OCI-LY3 (cell line): ENCODE measurements around the gene CLIC1.

Source experiments
- EZH2phosphoT487 ChIP-seq: fragments of 200-600 bp; shearing (Covaris generic); IDR thresholded peaks from 2 replicates; pipeline ENCODE4 v1.6.1; 2018; ENCODE audit warnings: antibody characterized with exemption, mixed run types, low read depth
- TF ChIP-seq, protein P1 (sequence below): fragments of 200-600, 300-600 bp; sonication (generic); IDR thresholded peaks from 2 replicates; pipeline ENCODE4 v1.5.1; 2014; ENCODE audit warnings: antibody characterized with exemption, low read length, low read depth

DNA sequence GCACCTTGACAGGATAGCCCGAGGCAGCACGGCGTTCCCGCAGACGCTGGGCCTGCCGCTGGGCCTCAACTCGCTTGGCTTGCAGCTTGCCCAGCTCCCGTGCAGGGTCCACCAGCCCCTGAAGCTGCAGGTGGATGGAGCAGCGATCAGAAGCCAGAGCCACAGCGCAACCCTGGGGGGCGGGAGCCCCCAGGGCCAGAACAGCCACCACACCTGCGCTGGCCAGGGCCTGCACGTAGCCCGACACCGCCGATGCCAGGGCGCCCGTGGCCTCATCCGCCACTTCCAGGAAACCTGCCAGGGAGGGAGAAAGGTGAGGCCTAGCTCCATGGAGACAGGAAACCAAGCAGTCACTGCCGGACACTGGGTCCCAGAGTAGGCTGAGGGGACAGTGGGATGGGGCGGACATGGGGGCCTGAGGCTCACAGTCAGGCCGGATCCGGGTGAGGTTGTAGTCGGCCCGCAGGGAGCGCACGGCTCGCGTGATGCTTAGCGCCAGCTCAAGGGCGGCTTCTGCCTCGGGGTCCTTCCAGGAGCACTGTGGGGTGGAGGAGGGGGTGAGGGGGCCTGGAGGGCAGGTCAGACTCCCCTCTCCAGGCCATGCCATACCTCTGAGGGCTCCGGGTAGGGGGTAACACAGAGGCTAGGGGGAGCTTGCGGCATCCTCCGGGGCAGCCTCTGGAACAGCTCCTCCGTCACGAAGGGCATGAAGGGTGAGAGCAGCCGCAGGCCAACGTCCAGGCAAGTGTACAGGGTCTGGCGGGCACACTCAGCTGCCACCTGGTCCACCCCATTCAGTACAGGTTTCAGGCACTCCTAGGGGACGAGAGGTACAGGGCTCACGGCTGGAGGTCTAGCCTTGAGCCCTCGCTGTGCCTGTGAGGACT, 42.9 kb upstream of the CLIC1 start:
- TF ChIP-seq, protein P1, sequence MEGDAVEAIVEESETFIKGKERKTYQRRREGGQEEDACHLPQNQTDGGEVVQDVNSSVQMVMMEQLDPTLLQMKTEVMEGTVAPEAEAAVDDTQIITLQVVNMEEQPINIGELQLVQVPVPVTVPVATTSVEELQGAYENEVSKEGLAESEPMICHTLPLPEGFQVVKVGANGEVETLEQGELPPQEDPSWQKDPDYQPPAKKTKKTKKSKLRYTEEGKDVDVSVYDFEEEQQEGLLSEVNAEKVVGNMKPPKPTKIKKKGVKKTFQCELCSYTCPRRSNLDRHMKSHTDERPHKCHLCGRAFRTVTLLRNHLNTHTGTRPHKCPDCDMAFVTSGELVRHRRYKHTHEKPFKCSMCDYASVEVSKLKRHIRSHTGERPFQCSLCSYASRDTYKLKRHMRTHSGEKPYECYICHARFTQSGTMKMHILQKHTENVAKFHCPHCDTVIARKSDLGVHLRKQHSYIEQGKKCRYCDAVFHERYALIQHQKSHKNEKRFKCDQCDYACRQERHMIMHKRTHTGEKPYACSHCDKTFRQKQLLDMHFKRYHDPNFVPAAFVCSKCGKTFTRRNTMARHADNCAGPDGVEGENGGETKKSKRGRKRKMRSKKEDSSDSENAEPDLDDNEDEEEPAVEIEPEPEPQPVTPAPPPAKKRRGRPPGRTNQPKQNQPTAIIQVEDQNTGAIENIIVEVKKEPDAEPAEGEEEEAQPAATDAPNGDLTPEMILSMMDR: no peak
- TF ChIP-seq EZH2phosphoT487: no peak
